Measurements from ENCODE around the gene CD248. TPM values are rescaled to one million over a fixed set of nuclear protein-coding genes. Genes with fewer than 3 reads are reported as not detected.

Gene CD248
- total and polyA plus RNA-seq, 9 donors: 4.9 to 47.9 (median 17.2) TPM

DNA sequence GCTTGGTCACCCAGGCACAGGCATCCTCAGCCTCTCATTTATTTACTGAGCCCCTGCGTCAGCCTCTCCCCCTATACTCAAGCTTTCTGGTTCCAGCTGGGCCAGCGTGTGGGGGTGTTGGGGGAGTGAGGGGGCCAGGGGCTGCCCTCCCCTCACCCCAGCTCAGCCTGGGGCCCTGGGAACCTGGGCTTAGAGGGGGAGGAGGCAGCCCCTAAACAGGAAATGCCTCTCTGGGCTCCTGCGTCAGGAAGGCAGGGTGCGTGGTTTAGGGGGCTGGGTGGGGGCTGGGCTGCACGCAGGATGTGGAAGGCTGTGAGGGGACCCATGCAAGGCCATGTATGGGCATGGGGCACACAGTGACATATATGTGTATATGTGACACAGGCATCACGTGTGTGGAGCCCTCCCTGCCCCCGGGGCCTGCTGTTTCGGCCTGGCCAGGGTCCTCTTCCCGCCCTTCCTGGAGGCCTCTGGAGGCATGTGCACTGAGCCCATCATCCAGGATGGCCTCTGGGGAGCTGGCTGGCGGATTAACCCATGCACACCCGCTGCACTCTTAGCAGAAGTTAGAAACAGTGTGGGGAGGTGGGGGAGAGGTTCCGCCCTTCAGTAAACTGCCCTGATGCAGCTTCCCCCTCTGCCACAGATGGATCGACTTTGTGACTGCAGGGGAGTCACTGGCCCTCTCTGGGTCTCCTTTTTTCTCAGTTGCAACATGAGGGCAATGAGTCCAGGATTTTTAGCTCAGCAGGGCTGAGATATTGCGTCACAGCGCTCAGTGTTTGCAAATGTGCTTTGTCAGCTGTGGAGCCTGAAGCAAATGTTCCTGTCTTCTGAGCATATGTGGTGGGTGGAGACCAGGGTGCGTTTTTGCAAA is 1.1 kb upstream of the CD248 start:
- DNase-seq: peak; percentile 52 to 75 (median 65)
- H3K4me1 ChIP-seq (ENCODE audit: insufficient read depth): peaks cover 33% of the 10 kb centered on the region

GRCh38 chr11:66317322-66317722 is 478 bp upstream of the CD248 start:
- H3K9me3 ChIP-seq: no peaks in the 10 kb centered on the region
- intact Hi-C loops (cut with DNase I): no loop called here
- TF ChIP-seq CTCF (IDR thresholded peaks at IDR 0.05) (no peak), EP300 (IDR thresholded peaks at IDR 0.05) (no peak), POLR2A (IDR thresholded peaks at IDR 0.05) (no peak)
- peaks cover 33% of the 10 kb centered on the region for H3K4me1 ChIP-seq (ENCODE audit: insufficient read depth)
- no peaks in the 10 kb centered on the region for H3K36me3 ChIP-seq
- H3K4me3 ChIP-seq: peak overlapping the region; percentile 43
- no peaks in the 10 kb centered on the region for H3K27me3 ChIP-seq
- DNase-seq: peak; percentile 57 to 79 (median 68)
- peak overlapping the region; percentile 42 to 76 for H3K27ac ChIP-seq
- WGBS, 3 donors: 2 to 5% (median 4%) methylated on average over 11 to 14 of the region's 14 CpGs

More for the DNA sequence above, 1.1 kb upstream of the CD248 start:
- intact Hi-C loops (cut with DNase I): no loop called here
- Histone ChIP-seq H3K36me3 (no peaks in the 10 kb centered on the region), H3K27ac (peak overlapping the region; percentile 42 to 76), H3K27me3 (no peaks in the 10 kb centered on the region), H3K4me3 (no peak overlapping the region), H3K9me3 (no peaks in the 10 kb centered on the region)
- 18 to 23% (median 19%) methylated on average over 15 to 16 of the region's 16 CpGs for WGBS, 3 donors
- no peak for TF ChIP-seq POLR2A (IDR thresholded peaks at IDR 0.05)
- no peak for TF ChIP-seq EP300 (IDR thresholded peaks at IDR 0.05)
- TF ChIP-seq CTCF (IDR thresholded peaks at IDR 0.05): no peak

- Histone ChIP-seq H3K27ac (peak overlapping the region in 1 of 2 donors; percentile 76), H3K27me3 (no peaks in the 10 kb centered on the region), H3K4me1 (ENCODE audit: insufficient read depth) (peaks cover 33% of the 10 kb centered on the region), H3K4me3 (peak overlapping the region; percentile 43), H3K9me3 (no peaks in the 10 kb centered on the region), H3K36me3 (no peaks in the 10 kb centered on the region)
- DNase-seq: peak in 3 of 5 donors; percentile 28 to 53 (median 51)
- WGBS, 3 donors: 23 to 39% (median 26%) methylated on average over 43 to 52 of the region's 52 CpGs
- no peak for TF ChIP-seq EP300 (IDR thresholded peaks at IDR 0.05)
- intact Hi-C loops (cut with DNase I): no loop called here
Observed at GRCh38 chr11:66315921-66316811, 678 bp downstream of the CD248 start.

DNA sequence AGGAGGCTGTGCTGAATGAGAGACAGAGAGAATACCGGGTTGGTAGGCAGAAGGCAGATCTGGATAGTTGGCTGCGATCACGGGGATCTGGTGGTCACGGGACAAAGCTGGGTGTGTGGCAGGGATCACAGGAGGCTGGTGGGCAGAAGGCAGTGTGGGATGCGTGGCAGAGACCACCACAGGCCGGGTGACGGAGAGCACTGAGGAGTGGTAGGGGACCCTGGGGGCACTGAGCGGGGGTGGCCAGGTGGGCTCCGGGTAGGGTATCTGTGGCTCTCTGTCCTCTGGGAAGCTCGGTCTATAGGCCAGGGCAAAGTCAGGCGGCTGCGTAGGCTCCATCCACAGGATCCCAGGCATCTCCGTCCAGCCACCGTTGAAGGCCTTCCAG is 1.4 kb downstream of the CD248 start:
- TF ChIP-seq CTCF (IDR thresholded peaks at IDR 0.05) (no peak), POLR2A (IDR thresholded peaks at IDR 0.05) (no peak), EP300 (IDR thresholded peaks at IDR 0.05) (no peak)
- H3K4me1 ChIP-seq (ENCODE audit: insufficient read depth): peaks cover 33% of the 10 kb centered on the region
- no peak overlapping the region for H3K27ac ChIP-seq
- 78 to 82% (median 79%) methylated on average over 14 of the region's 14 CpGs for WGBS, 3 donors
- DNase-seq: peak in 1 of 5 donors; percentile 36
- no peaks in the 10 kb centered on the region for H3K27me3 ChIP-seq
- H3K9me3 ChIP-seq: no peaks in the 10 kb centered on the region
- peak overlapping the region; percentile 43 for H3K4me3 ChIP-seq
- no peaks in the 10 kb centered on the region for H3K36me3 ChIP-seq
- intact Hi-C loops (cut with DNase I): no loop called here
